H9 (cell line): ENCODE measurements around the gene NEURL1. TPM values are rescaled to one million over a fixed set of nuclear protein-coding genes. Genes with fewer than 3 reads are reported as not detected.

Experiments used
- DNase-seq: peaks from one replicate; pipeline ENCODE4 v3.0.0-alpha.2; 2017
- H2AFZ ChIP-seq: one replicate; pipeline ENCODE4 v1.6.1; 2013; ENCODE audit warnings: mild to moderate bottlenecking, low read length, control low read depth, moderate library complexity
- H2AK5ac ChIP-seq: 2 replicates; pipeline ENCODE4 v1.6.1; 2013; ENCODE audit warnings: low read length, control low read depth, mixed read lengths; ENCODE audit not compliant: insufficient read length
- H2BK120ac ChIP-seq: one replicate; pipeline ENCODE4 v1.6.1; 2013; ENCODE audit warnings: low read depth, mild to moderate bottlenecking, low read length, control low read depth, inconsistent platforms; ENCODE audit not compliant: poor library complexity, severe bottlenecking
- H2BK12ac ChIP-seq: 2 replicates; pipeline ENCODE4 v1.6.1; 2013; ENCODE audit warnings: low read length, control low read depth, mixed read lengths, low read depth; ENCODE audit not compliant: insufficient read length
- H2BK15ac ChIP-seq: 2 replicates; pipeline ENCODE4 v1.6.1; 2013; ENCODE audit warnings: low read depth, low read length, control low read depth
- H2BK20ac ChIP-seq: one replicate; pipeline ENCODE4 v1.6.1; 2013; ENCODE audit warnings: low read depth, mild to moderate bottlenecking, low read length, control low read depth, inconsistent platforms; ENCODE audit not compliant: poor library complexity, severe bottlenecking
- H2BK5ac ChIP-seq: 2 replicates; pipeline ENCODE4 v1.6.1; 2013; ENCODE audit warnings: low read length, control low read depth, mixed read lengths; ENCODE audit not compliant: insufficient read length
- H3K14ac ChIP-seq: 2 replicates; pipeline ENCODE4 v1.6.1; 2013; ENCODE audit warnings: low read length, control low read depth; ENCODE audit not compliant: insufficient read depth
- H3K18ac ChIP-seq: 2 replicates; pipeline ENCODE4 v1.6.1; 2013; ENCODE audit warnings: low read depth, mild to moderate bottlenecking, mixed read lengths, low read length, control low read depth; ENCODE audit not compliant: insufficient read length
- H3K23ac ChIP-seq: 2 replicates; pipeline ENCODE4 v1.6.1; 2013; ENCODE audit warnings: low read length, control low read depth, mixed read lengths, low read depth; ENCODE audit not compliant: insufficient read length
- H3K23me2 ChIP-seq: 2 replicates; pipeline ENCODE4 v1.6.1; 2013; ENCODE audit warnings: low read depth, mild to moderate bottlenecking, mixed read lengths, low read length, control low read depth; ENCODE audit not compliant: insufficient read length, poor library complexity, severe bottlenecking
- H3K27ac ChIP-seq: 2 replicates; pipeline ENCODE4 v1.5.1; 2013; ENCODE audit warnings: low read length, control low read depth, mixed read lengths, low read depth; ENCODE audit not compliant: insufficient read length
- H3K27me3 ChIP-seq: 2 replicates; pipeline ENCODE4 v1.6.1; 2013; ENCODE audit warnings: low read length, control low read depth, inconsistent platforms; ENCODE audit not compliant: insufficient read depth
- H3K4ac ChIP-seq: 2 replicates; pipeline ENCODE4 v1.6.1; 2013; ENCODE audit warnings: low read depth, mild to moderate bottlenecking, control low read depth, inconsistent platforms, low read length, moderate library complexity
- H3K4me1 ChIP-seq: 2 replicates; pipeline ENCODE4 v1.6.1; 2013; ENCODE audit warnings: low read length, control low read depth, inconsistent platforms; ENCODE audit not compliant: insufficient read depth
- H3K4me2 ChIP-seq: 2 replicates; pipeline ENCODE4 v1.6.1; 2013; ENCODE audit warnings: low read length, control low read depth, mixed read lengths; ENCODE audit not compliant: insufficient read length, insufficient read depth
- H3K56ac ChIP-seq: 2 replicates; pipeline ENCODE4 v1.6.1; 2013; ENCODE audit warnings: low read depth, mild to moderate bottlenecking, mixed read lengths, low read length, control low read depth; ENCODE audit not compliant: insufficient read length
- H3K79me1 ChIP-seq: 2 replicates; pipeline ENCODE4 v1.6.1; 2013; ENCODE audit warnings: low read depth, mild to moderate bottlenecking, moderate library complexity, low read length, control low read depth, inconsistent platforms; ENCODE audit not compliant: insufficient read depth, poor library complexity, severe bottlenecking
- H3K79me2 ChIP-seq: 2 replicates; pipeline ENCODE4 v1.6.1; 2013; ENCODE audit warnings: low read length, control low read depth, inconsistent platforms; ENCODE audit not compliant: insufficient read depth
- H3K9ac ChIP-seq: 2 replicates; pipeline ENCODE4 v1.6.1; 2013; ENCODE audit warnings: low read length, control low read depth, mixed read lengths; ENCODE audit not compliant: insufficient read length; ENCODE audit errors: extremely low read depth
- H3K9me3 ChIP-seq: one replicate; pipeline ENCODE4 v1.6.1; 2013; ENCODE audit warnings: low read depth, low read length, inconsistent platforms; ENCODE audit not compliant: control insufficient read depth
- H3T11ph ChIP-seq: one replicate; pipeline ENCODE4 v1.6.1; 2013; ENCODE audit warnings: mild to moderate bottlenecking, low read length, control low read depth, inconsistent platforms
- H4K20me1 ChIP-seq: one replicate; pipeline ENCODE4 v1.6.1; 2013; ENCODE audit not compliant: control insufficient read depth, insufficient read length, insufficient read depth
- H4K5ac ChIP-seq: 2 replicates; pipeline ENCODE4 v1.6.1; 2013; ENCODE audit warnings: low read depth, mild to moderate bottlenecking, mixed read lengths, low read length, control low read depth; ENCODE audit not compliant: insufficient read length
- H4K8ac ChIP-seq: replicated peaks from 2 replicates; pipeline ENCODE4 v1.6.1; 2013; ENCODE audit warnings: low read length, control low read depth, mixed read lengths, low read depth; ENCODE audit not compliant: insufficient read length
- H4K91ac ChIP-seq: 2 replicates; pipeline ENCODE4 v1.6.1; 2013; ENCODE audit warnings: low read depth, mild to moderate bottlenecking, moderate library complexity, mixed read lengths, low read length, control low read depth; ENCODE audit not compliant: insufficient read length
- H3K27ac Mint-ChIP-seq, 3 experiments: 2 replicates in 2 of 3; 3 replicates in 1 of 3; pipeline ENCODE4 v1.8.0; 2020 to 2021; ENCODE audit warnings: mixed read lengths in 3 of 3, mild to moderate bottlenecking in 1 of 3, moderate library complexity in 1 of 3
- H3K27me3 Mint-ChIP-seq: 2 replicates; pipeline ENCODE4 v1.8.0; 2021; ENCODE audit warnings: low read depth, mild to moderate bottlenecking, moderate library complexity, mixed read lengths
- H3K36me3 Mint-ChIP-seq, 3 experiments: 2 replicates in 2 of 3; 3 replicates in 1 of 3; pipeline ENCODE4 v1.8.0; 2020 to 2021; ENCODE audit warnings: low read depth in 3 of 3, mixed read lengths in 3 of 3; ENCODE audit not compliant: insufficient read depth in 1 of 3
- H3K4me1 Mint-ChIP-seq, 2 experiments: 2 replicates each; pipeline ENCODE4 v1.8.0; 2020; ENCODE audit warnings: mixed read lengths in 2 of 2
- H3K4me3 Mint-ChIP-seq, 2 experiments: 2 replicates in 1 of 2; 3 replicates in 1 of 2; pipeline ENCODE4 v1.8.0; 2020 to 2021; ENCODE audit warnings: mild to moderate bottlenecking in 2 of 2, mixed read lengths in 2 of 2, moderate library complexity in 1 of 2
- H3K9me3 Mint-ChIP-seq, 2 experiments: 2 replicates in 1 of 2; 3 replicates in 1 of 2; pipeline ENCODE4 v1.8.0; 2020; ENCODE audit warnings: mild to moderate bottlenecking in 2 of 2, mixed read lengths in 2 of 2, moderate library complexity in 1 of 2
- WGBS: extraction: QIAGEN DNeasy Blood & Tissue Kit; methylation state at CpG from one replicate; pipeline ENCODE4 v1.1.7; 2013; ENCODE audit warnings: missing lambda C conversion rate, low lambda C conversion rate, mixed read lengths; ENCODE audit not compliant: insufficient read length; ENCODE audit errors: extremely low coverage; 5-methylcytosine and 5-hydroxymethylcytosine counted together
- total RNA-seq: library from RNA; stranded (reverse); gene quantifications from 2 replicates; pipeline ENCODE4 v1.2.1, GENCODE V29; 2021
- TF ChIP-seq, protein P1 (sequence below): fragments of 200-600 bp; sonication (generic); conservative IDR thresholded peaks from 3 replicates; pipeline ENCODE4 v1.8.0; 2021; ENCODE audit warnings: antibody characterized with exemption, mild to moderate bottlenecking

The NEURL1 gene
- total RNA-seq, 1 experiment from 2014 or later = 1.2 TPM

DNA sequence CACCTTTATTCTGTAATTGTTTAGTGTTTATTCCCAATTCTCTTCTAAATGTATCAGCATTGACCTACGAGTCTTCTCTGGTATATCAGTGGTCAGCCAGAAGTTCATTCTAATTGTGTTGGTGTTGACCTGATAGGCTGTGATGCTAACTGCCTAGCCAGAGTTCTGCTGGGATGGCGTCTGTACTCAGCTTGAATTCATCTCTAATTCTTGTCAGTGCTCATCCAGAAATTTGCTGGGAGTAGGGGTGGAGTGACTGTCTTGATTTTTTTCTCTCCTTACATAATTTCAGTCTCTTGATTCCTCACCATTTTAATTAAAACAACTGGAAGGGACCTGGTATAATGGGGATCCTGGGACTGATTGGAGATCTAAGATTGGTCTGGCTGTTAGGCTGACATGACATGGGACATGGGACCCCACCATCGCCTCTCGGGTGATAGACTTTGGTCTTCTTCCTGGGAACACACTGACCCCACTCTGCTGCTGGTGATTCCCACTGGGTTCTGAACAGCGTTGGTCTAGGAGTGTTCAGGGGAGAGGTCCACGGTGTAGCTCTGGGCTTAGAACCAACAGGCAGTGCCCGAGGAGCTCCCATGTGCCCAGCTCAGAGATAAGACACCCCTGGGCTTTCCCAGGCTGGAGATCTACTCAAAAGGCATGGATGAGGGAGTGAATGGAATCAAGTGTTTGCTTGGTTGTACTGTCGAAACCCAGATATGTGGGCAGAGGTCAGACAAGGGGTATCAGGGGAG lies 3.8 kb downstream of the NEURL1 start:
- Histone ChIP-seq H2AK5ac (no peak overlapping the region), H4K20me1 (no peaks in the 10 kb centered on the region), H3K18ac (no peak overlapping the region), H2AFZ (no peak overlapping the region), H3T11ph (no peak overlapping the region), H3K9me3 (no peaks in the 10 kb centered on the region), H2BK15ac (no peak overlapping the region), H2BK5ac (no peak overlapping the region), H2BK120ac (no peak overlapping the region), H3K79me1 (no peaks in the 10 kb centered on the region), H4K8ac (no peak overlapping the region), H3K14ac (no peak overlapping the region), H2BK20ac (no peak overlapping the region), H3K23me2 (peaks cover 4% of the 10 kb centered on the region), H3K9ac (no peak overlapping the region), H4K5ac (no peak overlapping the region), H3K4me2 (no peak overlapping the region), H3K56ac (no peak overlapping the region), H4K91ac (no peak overlapping the region), H3K23ac (no peak overlapping the region), H3K79me2 (no peaks in the 10 kb centered on the region), H2BK12ac (no peak overlapping the region), H3K4me1 (no peaks in the 10 kb centered on the region; the same call in 1 of the 2 replicates), H3K27me3 (peaks cover 10% of the 10 kb centered on the region; the same call in 1 of the 2 replicates), H3K4ac (no peak overlapping the region), H3K27ac (no peak overlapping the region)
- H3K4me1 Mint-ChIP-seq = peaks cover 16 to 21% of the 10 kb centered on the region in 2 experiments
- H3K27me3 Mint-ChIP-seq = peaks cover 60% of the 10 kb centered on the region
- no peaks in the 10 kb centered on the region for H3K36me3 Mint-ChIP-seq
- no peak for DNase-seq
- H3K9me3 Mint-ChIP-seq = no peaks in the 10 kb centered on the region
- no CpG with 5 or more reads among the region's 8 CpGs for WGBS
- no peak overlapping the region for H3K4me3 Mint-ChIP-seq
- no peak overlapping the region for H3K27ac Mint-ChIP-seq
- TF ChIP-seq, protein P1, sequence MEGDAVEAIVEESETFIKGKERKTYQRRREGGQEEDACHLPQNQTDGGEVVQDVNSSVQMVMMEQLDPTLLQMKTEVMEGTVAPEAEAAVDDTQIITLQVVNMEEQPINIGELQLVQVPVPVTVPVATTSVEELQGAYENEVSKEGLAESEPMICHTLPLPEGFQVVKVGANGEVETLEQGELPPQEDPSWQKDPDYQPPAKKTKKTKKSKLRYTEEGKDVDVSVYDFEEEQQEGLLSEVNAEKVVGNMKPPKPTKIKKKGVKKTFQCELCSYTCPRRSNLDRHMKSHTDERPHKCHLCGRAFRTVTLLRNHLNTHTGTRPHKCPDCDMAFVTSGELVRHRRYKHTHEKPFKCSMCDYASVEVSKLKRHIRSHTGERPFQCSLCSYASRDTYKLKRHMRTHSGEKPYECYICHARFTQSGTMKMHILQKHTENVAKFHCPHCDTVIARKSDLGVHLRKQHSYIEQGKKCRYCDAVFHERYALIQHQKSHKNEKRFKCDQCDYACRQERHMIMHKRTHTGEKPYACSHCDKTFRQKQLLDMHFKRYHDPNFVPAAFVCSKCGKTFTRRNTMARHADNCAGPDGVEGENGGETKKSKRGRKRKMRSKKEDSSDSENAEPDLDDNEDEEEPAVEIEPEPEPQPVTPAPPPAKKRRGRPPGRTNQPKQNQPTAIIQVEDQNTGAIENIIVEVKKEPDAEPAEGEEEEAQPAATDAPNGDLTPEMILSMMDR = no peak
